Gastroesophageal sphincter (tissue), 4 donors: Measurements from ENCODE around the gene BAZ1A. TPM values are rescaled to one million over a fixed set of nuclear protein-coding genes. Genes with fewer than 3 reads are reported as not detected.

Source experiments
- ATAC-seq: fragments of 150-250 bp; one replicate; pipeline ENCODE4 v1.9.1; 2016; ENCODE audit warnings: mild to moderate bottlenecking, moderate library complexity
- H3K27ac ChIP-seq, 4 donors: fragments of 200-600 bp; sonication (generic) in 3 of 4; 1 replicate in 3 of 4; 2 replicates in 1 of 4; pipeline ENCODE4 v1.5.1; 2016 to 2019
- H3K27me3 ChIP-seq: fragments of 200-600 bp; sonication (generic); one replicate; pipeline ENCODE4 v1.5.1; 2019
- H3K36me3 ChIP-seq, 2 donors: fragments of 200-600 bp; sonication (generic); one replicate each; pipeline ENCODE4 v1.5.1; 2019; ENCODE audit warnings: control low read depth in 1 of 2
- H3K4me1 ChIP-seq, 3 donors: fragments of 200-600 bp; sonication (generic); 1 replicate in 2 of 3; 2 replicates in 1 of 3; pipeline ENCODE4 v1.5.1; 2016 to 2019; ENCODE audit warnings: control low read depth in 2 of 3
- H3K4me3 ChIP-seq, 2 donors: fragments of 200-600 bp; sonication (generic); one replicate each; pipeline ENCODE4 v1.5.1; 2019; ENCODE audit warnings: mild to moderate bottlenecking in 1 of 2, moderate library complexity in 1 of 2
- H3K9me3 ChIP-seq, 3 donors: fragments of 200-600 bp; sonication (generic); one replicate each; pipeline ENCODE4 v1.5.1; 2017 to 2019; ENCODE audit warnings: control low read depth in 2 of 3
- EP300 ChIP-seq: sonication (generic); formaldehyde crosslinking; IDR thresholded peaks from one replicate; pipeline ENCODE4 v1.6.1; 2017; ENCODE audit warnings: antibody characterized with exemption, mild to moderate bottlenecking
- POLR2A ChIP-seq, 2 donors: fragments of 450-650 bp; IDR thresholded peaks; one replicate each; pipeline ENCODE4 v1.6.1; 2017; ENCODE audit warnings: antibody characterized with exemption in 2 of 2, mild to moderate bottlenecking in 2 of 2, moderate library complexity in 1 of 2
- POLR2AphosphoS5 ChIP-seq: sonication (generic); formaldehyde crosslinking; IDR thresholded peaks from one replicate; pipeline ENCODE4 v1.6.1; 2017; ENCODE audit warnings: antibody characterized with exemption
- WGBS, 2 donors: methylation state at CpG; one replicate each; pipeline ENCODE4 v1.1.5; 2018; ENCODE audit warnings: low coverage in 1 of 2; 5-methylcytosine and 5-hydroxymethylcytosine counted together
- total RNA-seq, 4 donors: library from RNA; depleted of rRNA; stranded (reverse); fragments of >200 nt; gene quantifications; one replicate each; pipeline ENCODE4 v1.1.0, GENCODE V29; 2016
- TF ChIP-seq, protein P1 (sequence below), 4 experiments: fragments of 200-600 bp in 2 of 4; fragments of 450-650 bp in 2 of 4; sonication (generic) in 1 of 4; IDR thresholded peaks; one replicate each; pipeline ENCODE4 v1.5.1; 2017 to 2019; ENCODE audit warnings: antibody characterized with exemption in 4 of 4, mild to moderate bottlenecking in 2 of 4, moderate library complexity in 2 of 4

BAZ1A gene
- total RNA-seq, 4 donors from 2014 or later, result 17.0 to 36.9 (median 21.6) TPM

- Histone ChIP-seq H3K27ac (peak overlapping the region; percentile 93 to 97 (median 96)), H3K4me3 (peak overlapping the region; percentile 72 to 94), H3K27me3 (no peaks in the 10 kb centered on the region), H3K36me3 (no peaks in the 10 kb centered on the region), H3K4me1 (peaks cover 0 to 23% (median 4%) of the 10 kb centered on the region in 3 donors), H3K9me3 (no peaks in the 10 kb centered on the region)
- ATAC-seq, result no peak
- TF ChIP-seq POLR2AphosphoS5, result peak; percentile 84
- TF ChIP-seq, protein P1, sequence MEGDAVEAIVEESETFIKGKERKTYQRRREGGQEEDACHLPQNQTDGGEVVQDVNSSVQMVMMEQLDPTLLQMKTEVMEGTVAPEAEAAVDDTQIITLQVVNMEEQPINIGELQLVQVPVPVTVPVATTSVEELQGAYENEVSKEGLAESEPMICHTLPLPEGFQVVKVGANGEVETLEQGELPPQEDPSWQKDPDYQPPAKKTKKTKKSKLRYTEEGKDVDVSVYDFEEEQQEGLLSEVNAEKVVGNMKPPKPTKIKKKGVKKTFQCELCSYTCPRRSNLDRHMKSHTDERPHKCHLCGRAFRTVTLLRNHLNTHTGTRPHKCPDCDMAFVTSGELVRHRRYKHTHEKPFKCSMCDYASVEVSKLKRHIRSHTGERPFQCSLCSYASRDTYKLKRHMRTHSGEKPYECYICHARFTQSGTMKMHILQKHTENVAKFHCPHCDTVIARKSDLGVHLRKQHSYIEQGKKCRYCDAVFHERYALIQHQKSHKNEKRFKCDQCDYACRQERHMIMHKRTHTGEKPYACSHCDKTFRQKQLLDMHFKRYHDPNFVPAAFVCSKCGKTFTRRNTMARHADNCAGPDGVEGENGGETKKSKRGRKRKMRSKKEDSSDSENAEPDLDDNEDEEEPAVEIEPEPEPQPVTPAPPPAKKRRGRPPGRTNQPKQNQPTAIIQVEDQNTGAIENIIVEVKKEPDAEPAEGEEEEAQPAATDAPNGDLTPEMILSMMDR (IDR thresholded peaks at IDR 0.05), result no peak
- no peak for TF ChIP-seq EP300
- peak in 1 of 2 donors; percentile 9 for TF ChIP-seq POLR2A (IDR thresholded peaks at IDR 0.05)
- 1 to 3% methylated on average over 7 to 16 of the region's 19 CpGs for WGBS, 2 donors
Observed at GRCh38 chr14:34872822-34873588, 2.2 kb downstream of the BAZ1A start.

DNA sequence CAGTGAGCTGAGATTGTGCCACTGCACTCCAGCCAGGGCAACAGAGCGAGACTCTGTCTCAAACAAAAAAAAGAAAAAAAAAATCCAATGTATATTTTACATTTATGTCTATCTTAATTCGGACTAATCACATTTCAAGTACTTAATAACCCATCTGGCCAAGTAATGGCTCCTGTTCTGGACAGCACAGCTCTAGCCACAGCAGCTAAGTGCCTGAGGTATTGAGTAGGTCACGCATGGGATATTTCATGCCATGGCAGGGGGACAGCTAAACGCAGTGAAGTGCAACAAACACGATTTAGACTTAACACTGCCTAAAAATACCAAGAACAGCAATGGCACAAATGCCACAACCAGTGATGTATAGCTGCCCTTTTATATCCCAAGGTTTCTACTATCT lies 8.0 kb downstream of the BAZ1A start:
- Histone ChIP-seq H3K27ac (no peak overlapping the region), H3K36me3 (no peaks in the 10 kb centered on the region), H3K4me3 (no peak overlapping the region), H3K27me3 (no peaks in the 10 kb centered on the region), H3K9me3 (no peaks in the 10 kb centered on the region), H3K4me1 (peaks cover 0 to 12% (median under 1%) of the 10 kb centered on the region in 3 donors)
- no peak for ATAC-seq
- WGBS, 2 donors, result 97 to 100% methylated on average over 4 to 5 of the region's 5 CpGs
- TF ChIP-seq POLR2A (IDR thresholded peaks at IDR 0.05), result no peak
- TF ChIP-seq, protein P1 (IDR thresholded peaks at IDR 0.05), result no peak
- no peak for TF ChIP-seq EP300
- TF ChIP-seq POLR2AphosphoS5, result no peak

DNA sequence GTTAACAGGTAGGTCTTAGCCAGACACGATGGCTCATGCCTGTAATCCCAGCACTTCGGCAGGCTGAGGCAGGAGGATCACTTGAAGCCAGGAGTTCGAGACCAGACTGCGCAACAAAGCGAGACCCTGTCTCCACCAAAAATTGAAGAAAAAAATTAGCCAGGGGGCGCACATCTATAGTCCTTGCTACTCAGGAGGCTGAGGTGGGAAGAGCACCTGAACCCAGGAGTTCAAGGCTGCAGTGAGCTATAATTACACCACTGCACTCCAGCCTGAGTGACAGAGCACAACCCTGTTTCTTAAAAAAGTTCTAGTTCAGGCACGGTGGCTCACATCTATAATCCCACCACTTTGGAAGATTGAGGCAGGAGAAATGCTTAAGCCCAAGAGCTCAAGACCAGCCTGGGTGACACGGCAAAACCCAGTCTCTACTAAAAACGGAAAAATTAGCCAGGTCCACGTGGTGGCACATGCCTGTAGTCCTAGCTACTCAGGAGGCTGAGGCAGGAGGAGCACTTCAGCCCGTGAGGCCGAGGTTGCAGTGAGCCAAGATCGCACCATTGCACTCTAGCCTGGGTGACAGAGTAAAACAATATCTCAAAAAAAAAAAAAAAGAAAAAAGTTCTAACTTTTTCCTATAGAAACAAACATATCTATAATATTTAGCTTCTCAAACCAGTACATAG lies 9.1 kb downstream of the BAZ1A start:
- no peak for ATAC-seq
- Histone ChIP-seq H3K9me3 (no peaks in the 10 kb centered on the region), H3K27ac (no peak overlapping the region), H3K4me1 (peaks cover 0 to under 1% (median 0%) of the 10 kb centered on the region in 3 donors), H3K27me3 (no peaks in the 10 kb centered on the region), H3K36me3 (no peaks in the 10 kb centered on the region), H3K4me3 (no peak overlapping the region)
- TF ChIP-seq EP300 (no peak), POLR2AphosphoS5 (no peak), POLR2A (IDR thresholded peaks at IDR 0.05) (no peak)
- TF ChIP-seq, protein P1 (IDR thresholded peaks at IDR 0.05), result no peak
- 85 to 92% methylated on average over 8 to 12 of the region's 13 CpGs for WGBS, 2 donors

DNA sequence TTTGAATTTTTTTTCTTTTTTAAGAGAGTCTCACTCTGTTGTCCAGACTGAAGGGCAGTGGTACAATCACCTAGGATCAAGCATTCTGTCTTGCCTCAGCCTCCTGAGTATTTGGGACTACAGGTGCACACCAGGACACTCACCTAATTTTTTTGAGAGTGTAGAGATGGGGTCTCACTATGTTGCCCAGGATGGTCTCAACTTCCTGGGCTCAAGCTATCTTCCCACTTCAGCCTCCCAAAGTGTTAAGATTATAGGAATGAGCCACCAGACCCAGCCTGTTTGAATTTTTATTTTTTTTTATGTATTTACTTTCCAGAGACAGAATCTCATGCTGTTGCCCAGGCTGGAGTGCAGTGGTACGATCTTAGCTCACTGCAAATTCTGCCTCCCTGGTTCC lies 11.3 kb downstream of the BAZ1A start:
- H3K27me3 ChIP-seq, result no peaks in the 10 kb centered on the region
- H3K4me1 ChIP-seq, result no peaks in the 10 kb centered on the region
- ATAC-seq, result no peak
- no peaks in the 10 kb centered on the region for H3K9me3 ChIP-seq
- H3K4me3 ChIP-seq, result no peak overlapping the region
- no peak overlapping the region for H3K27ac ChIP-seq
- TF ChIP-seq EP300 (no peak), POLR2A (IDR thresholded peaks at IDR 0.05) (no peak), POLR2AphosphoS5 (no peak)
- TF ChIP-seq, protein P1 (IDR thresholded peaks at IDR 0.05), result no peak
- H3K36me3 ChIP-seq, result peaks cover 0 to 18% of the 10 kb centered on the region in 2 donors
- WGBS, 2 donors, result 100% methylated on average over 1 of the region's 1 CpG; no CpG with 5 or more reads in 1 of the 2 donors
